HL-60/S4 treated with phorbol 12-myristate 13-acetate at 8.2 ng/mL for 4 days and 3 days (cell line): ENCODE results near the gene TFR2.

ENCODE experiments used
- in situ Hi-C: fragments of 300-500 bp; cut with MboI; formaldehyde crosslinking; loops from 2 replicates; pipeline ENCODE4 v1.15.0; 2022; ENCODE audit warnings: low sequenced_read_pairs

The TFR2 gene

GRCh38 chr7:100654908-100655831, 13.8 kb upstream of the TFR2 start:
- in situ Hi-C loops, result no loop called here

GRCh38 chr7:100649826-100650565, 8.6 kb upstream of the TFR2 start:
- in situ Hi-C loops, result no loop called here

GRCh38 chr7:100642534-100642907, 1.2 kb upstream of the TFR2 start:
- in situ Hi-C loops, result no loop called here

- in situ Hi-C loops, result no loop called here
These were observed 645 bp upstream of the TFR2 start for GRCh38 chr7:100641860-100642533.

GRCh38 chr7:100640517-100641440, 573 bp downstream of the TFR2 start:
- in situ Hi-C loops, result no loop called here

- in situ Hi-C loops, result no loop called here
These were observed 1.3 kb downstream of the TFR2 start for GRCh38 chr7:100639995-100640516.

- in situ Hi-C loops, result no loop called here
These were observed 8.2 kb downstream of the TFR2 start for GRCh38 chr7:100632951-100633717.

- in situ Hi-C loops, result no loop called here
These were observed 11.3 kb downstream of the TFR2 start for GRCh38 chr7:100630066-100630465.

- in situ Hi-C loops, result no loop called here
These were observed 12.1 kb downstream of the TFR2 start for GRCh38 chr7:100629117-100629716.

GRCh38 chr7:100627238-100627549, 14.2 kb downstream of the TFR2 start:
- in situ Hi-C loops, result no loop called here

GRCh38 chr7:100626530-100627237, 14.7 kb downstream of the TFR2 start:
- in situ Hi-C loops, result no loop called here

- in situ Hi-C loops, result no loop called here
These were observed 15.3 kb downstream of the TFR2 start for GRCh38 chr7:100626055-100626454.

- in situ Hi-C loops, result no loop called here
These were observed 17.2 kb downstream of the TFR2 start for GRCh38 chr7:100623951-100624824.

GRCh38 chr7:100621554-100621953, 19.8 kb downstream of the TFR2 start:
- in situ Hi-C loops, result no loop called here

GRCh38 chr7:100620804-100621203, 20.5 kb downstream of the TFR2 start:
- in situ Hi-C loops, result no loop called here

GRCh38 chr7:100620239-100620638, 21.1 kb downstream of the TFR2 start:
- in situ Hi-C loops, result no loop called here

- in situ Hi-C loops, result no loop called here
These were observed 27.0 kb downstream of the TFR2 start for GRCh38 chr7:100614308-100614861.
